HG03025 (cell line): ENCODE data around the gene SHKBP1.
"Not testable (repeated sequence)": the region's sequence is repeated elsewhere in the genome, so short reads cannot be mapped to it uniquely, and the experiment has no call there.

Experiments
- ATAC-seq: cut with Tn5 transposase; IDR thresholded peaks from one replicate; pipeline ENCODE4 v1.9.1; 2021; ENCODE audit warnings: mild to moderate bottlenecking, moderate library complexity; ENCODE audit not compliant: unreplicated experiment, low FRiP score

SHKBP1 gene

GRCh38 chr19:40582467-40582866 is 5.8 kb downstream of the SHKBP1 start:
- no peak for ATAC-seq

- ATAC-seq, result no peak
Observed at GRCh38 chr19:40583283-40583682, 6.6 kb downstream of the SHKBP1 start.

- ATAC-seq, result no peak
Observed at GRCh38 chr19:40584007-40584406, 7.3 kb downstream of the SHKBP1 start.

- ATAC-seq, result no peak
Observed at GRCh38 chr19:40585241-40585981, 8.7 kb downstream of the SHKBP1 start.

- ATAC-seq, result no peak
Observed at GRCh38 chr19:40585982-40586422, 9.3 kb downstream of the SHKBP1 start.

- no peak for ATAC-seq
Observed at GRCh38 chr19:40586611-40587010, 9.9 kb downstream of the SHKBP1 start.

GRCh38 chr19:40588110-40588854 is 11.6 kb downstream of the SHKBP1 start:
- ATAC-seq, result no peak

GRCh38 chr19:40588926-40589569 is 12.4 kb downstream of the SHKBP1 start:
- no peak for ATAC-seq

- no peak for ATAC-seq
Observed at GRCh38 chr19:40589591-40590429, 13.1 kb downstream of the SHKBP1 start.

- no peak for ATAC-seq
Observed at GRCh38 chr19:40590464-40591265, 14.0 kb downstream of the SHKBP1 start.

GRCh38 chr19:40591724-40592123 is 15.1 kb downstream of the SHKBP1 start:
- not testable (repeated sequence) for ATAC-seq

GRCh38 chr19:40592170-40592569 is 15.5 kb downstream of the SHKBP1 start:
- ATAC-seq, result no peak

GRCh38 chr19:40594255-40594654 is 17.6 kb downstream of the SHKBP1 start:
- no peak for ATAC-seq

- ATAC-seq, result no peak
Observed at GRCh38 chr19:40594657-40595091, 18.0 kb downstream of the SHKBP1 start.

GRCh38 chr19:40596608-40597328 is 20.1 kb downstream of the SHKBP1 start:
- ATAC-seq, result no peak

GRCh38 chr19:40597329-40597838 is 20.7 kb downstream of the SHKBP1 start:
- ATAC-seq, result no peak

GRCh38 chr19:40598121-40598917 is 21.6 kb downstream of the SHKBP1 start:
- ATAC-seq, result no peak

- no peak for ATAC-seq
Observed at GRCh38 chr19:40598918-40599307, 22.2 kb downstream of the SHKBP1 start.
